Left lung (tissue), 14 donors: Measurements from ENCODE around the gene SAMMSON. TPM values are rescaled to one million over a fixed set of nuclear protein-coding genes. Genes with fewer than 3 reads are reported as not detected.

Experiments used
- ATAC-seq: fragments of 200-7000 bp; cut with Tn5 transposase; one replicate; pipeline ENCODE4 v1.9.1; 2020; ENCODE audit warnings: moderate library complexity
- DNase-seq, 4 donors: peaks; one replicate each; pipeline ENCODE4 v3.0.0-alpha.2; 2013 to 2020
- H3K27ac ChIP-seq, 2 donors: fragments of 200-600 bp; sonication (generic) in 1 of 2; one replicate each; pipeline versions ENCODE4 v1.5.0 to v1.8.0; 2020 to 2021
- H3K27me3 ChIP-seq, 2 donors: fragments of 200-600 bp; sonication (generic) in 1 of 2; one replicate each; pipeline versions ENCODE4 v1.5.0 to v1.8.0; 2020 to 2021
- H3K36me3 ChIP-seq, 2 donors: fragments of 200-600 bp; sonication (generic) in 1 of 2; one replicate each; pipeline versions ENCODE4 v1.5.0 to v1.8.0; 2020 to 2021
- H3K4me1 ChIP-seq, 2 donors: fragments of 200-600 bp; one replicate each; pipeline ENCODE4 v1.8.0; 2021
- H3K4me3 ChIP-seq, 2 donors: fragments of 200-600 bp; sonication (generic) in 1 of 2; one replicate each; pipeline versions ENCODE4 v1.5.0 to v1.8.0; 2020 to 2021; ENCODE audit warnings: mild to moderate bottlenecking in 1 of 2
- H3K9me3 ChIP-seq, 2 donors: fragments of 200-600 bp; sonication (generic) in 1 of 2; one replicate each; pipeline versions ENCODE4 v1.5.0 to v1.8.0; 2020 to 2021
- CTCF ChIP-seq, 2 donors: fragments of 200-600 bp; sonication (generic) in 1 of 2; IDR thresholded peaks; one replicate each; pipeline versions ENCODE4 v1.5.0 to v1.8.0; 2021; ENCODE audit warnings: antibody characterized with exemption in 2 of 2
- intact Hi-C, 2 donors: fragments of 100-400 bp; cut with DNase I; formaldehyde crosslinking; loops; one replicate each; pipeline versions ENCODE4 v1.11.2 to v1.14.2; 2022
- long read RNA-seq, 12 donors: library from polyadenylated mRNA in 2 of 12; unstranded in 2 of 12; transcript quantifications; one replicate each; pipeline ENCODE4 v2.0.0 and lab custom pipeline, GENCODE V29; 2019 to 2026
- polyA plus RNA-seq, 6 donors: library from polyadenylated mRNA; unstranded; fragments of 120-200 nt; gene quantifications; one replicate each; pipeline ENCODE4 v1.2.1, GENCODE V29; 2013; ENCODE audit not compliant: insufficient read length in 6 of 6
- total RNA-seq, 2 donors: library from RNA; stranded (reverse); fragmentation: NEBNext Ultra II Directional; extraction: Animal tissue kit (Norgen Biotek cat#: 25700); gene quantifications; one replicate each; pipeline ENCODE4 v1.2.1, GENCODE V29; 2021
- donor health status: DM: no; HTN: yes; CAD: no.
- donor health status: DM: no; HTN: no; CAD: no.

The SAMMSON gene
- total RNA-seq (not detected), polyA plus RNA-seq (under 1 TPM in 4 of 6 donors, not detected in 2; 0.09 to 0.20 (median 0.12) TPM)
- long read RNA-seq, donor 1: 0 reads
- long read RNA-seq, donor 2: 0 reads
- long read RNA-seq, donor 3: 0 reads
- long read RNA-seq, donor 4: 0 reads
- long read RNA-seq, donor 5: 0 reads
- long read RNA-seq, donor 6: 0 reads
- long read RNA-seq, donor 7: 0 reads
- long read RNA-seq, donor 8: 0 reads
- long read RNA-seq, donor 9: 0 reads
- long read RNA-seq, donor 10: 0 reads
- long read RNA-seq, donor 11: 0 reads
- long read RNA-seq, donor 12: 0 reads

- H3K36me3 ChIP-seq: no peaks in the 10 kb centered on the region
- DNase-seq (peak in 1 of 4 donors; percentile 23), ATAC-seq (peak; percentile 46)
- intact Hi-C loops: no loop called here
- no peaks in the 10 kb centered on the region for H3K27me3 ChIP-seq
- no peak within 1 kb of the TSS for H3K27ac ChIP-seq
- H3K9me3 ChIP-seq: no peaks in the 10 kb centered on the region
- TF ChIP-seq CTCF (IDR thresholded peaks at IDR 0.05): no peak
- H3K4me1 ChIP-seq: no peaks in the 10 kb centered on the region
- H3K4me3 ChIP-seq: no peak within 1 kb of the TSS
Observed at GRCh38 chr3:69999140-70000027, at the start of gene SAMMSON. Gene SAMMSON, plus strand, starts transcription at chr3:69999733.

GRCh38 chr3:69951616-69952015 lies 47.9 kb upstream of the SAMMSON start:
- no peaks in the 10 kb centered on the region for H3K9me3 ChIP-seq
- H3K4me1 ChIP-seq: no peaks in the 10 kb centered on the region
- intact Hi-C loops: no loop called here
- no peak overlapping the region for H3K27ac ChIP-seq
- H3K36me3 ChIP-seq: peaks cover 0 to 11% of the 10 kb centered on the region in 2 donors
- H3K4me3 ChIP-seq: no peak overlapping the region
- no peak for ATAC-seq
- H3K27me3 ChIP-seq: no peaks in the 10 kb centered on the region
- no peak for DNase-seq
- TF ChIP-seq CTCF (IDR thresholded peaks at IDR 0.05): no peak

- no peaks in the 10 kb centered on the region for H3K9me3 ChIP-seq
- peaks cover 0 to 15% of the 10 kb centered on the region in 2 donors for H3K36me3 ChIP-seq
- H3K27ac ChIP-seq: no peak overlapping the region
- no peaks in the 10 kb centered on the region for H3K27me3 ChIP-seq
- intact Hi-C loops: no loop called here
- H3K4me3 ChIP-seq: no peak overlapping the region
- no peak for DNase-seq
- no peaks in the 10 kb centered on the region for H3K4me1 ChIP-seq
- TF ChIP-seq CTCF (IDR thresholded peaks at IDR 0.05): no peak
- ATAC-seq: no peak
Observed at GRCh38 chr3:69959581-69959980, 40.0 kb upstream of the SAMMSON start.

- Histone ChIP-seq H3K9me3 (no peaks in the 10 kb centered on the region), H3K36me3 (peaks cover 0 to 24% of the 10 kb centered on the region in 2 donors), H3K4me3 (no peak overlapping the region), H3K27me3 (no peaks in the 10 kb centered on the region), H3K4me1 (no peaks in the 10 kb centered on the region), H3K27ac (no peak overlapping the region)
- peak in 2 of 4 donors; percentile 29 to 46 for DNase-seq
- intact Hi-C loops: no loop called here
- ATAC-seq: no peak
- no peak for TF ChIP-seq CTCF (IDR thresholded peaks at IDR 0.05)
Observed at GRCh38 chr3:69961706-69962439, 37.7 kb upstream of the SAMMSON start.
